Measurements from ENCODE around the gene RNF220.

Gene RNF220

DNA sequence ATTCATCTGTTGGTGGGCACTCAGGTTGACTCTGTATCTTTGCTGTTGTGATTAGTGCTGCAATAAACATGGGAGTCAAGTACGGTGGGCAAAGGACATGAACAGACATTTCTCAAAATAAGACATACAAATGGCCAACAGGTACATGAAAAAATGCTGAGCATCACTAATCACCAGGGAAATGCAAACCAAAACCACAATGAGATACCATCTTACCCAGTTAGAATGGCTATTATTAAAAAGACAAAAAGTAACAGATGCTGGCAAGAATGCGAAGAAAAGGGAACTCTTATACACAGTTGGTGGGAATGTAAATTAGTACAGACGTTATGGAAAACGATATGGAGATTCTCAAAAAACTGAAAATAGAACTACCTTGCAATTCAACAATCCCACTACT lies 170.3 kb downstream of the RNF220 start:
- TF ChIP-seq, protein P1, sequence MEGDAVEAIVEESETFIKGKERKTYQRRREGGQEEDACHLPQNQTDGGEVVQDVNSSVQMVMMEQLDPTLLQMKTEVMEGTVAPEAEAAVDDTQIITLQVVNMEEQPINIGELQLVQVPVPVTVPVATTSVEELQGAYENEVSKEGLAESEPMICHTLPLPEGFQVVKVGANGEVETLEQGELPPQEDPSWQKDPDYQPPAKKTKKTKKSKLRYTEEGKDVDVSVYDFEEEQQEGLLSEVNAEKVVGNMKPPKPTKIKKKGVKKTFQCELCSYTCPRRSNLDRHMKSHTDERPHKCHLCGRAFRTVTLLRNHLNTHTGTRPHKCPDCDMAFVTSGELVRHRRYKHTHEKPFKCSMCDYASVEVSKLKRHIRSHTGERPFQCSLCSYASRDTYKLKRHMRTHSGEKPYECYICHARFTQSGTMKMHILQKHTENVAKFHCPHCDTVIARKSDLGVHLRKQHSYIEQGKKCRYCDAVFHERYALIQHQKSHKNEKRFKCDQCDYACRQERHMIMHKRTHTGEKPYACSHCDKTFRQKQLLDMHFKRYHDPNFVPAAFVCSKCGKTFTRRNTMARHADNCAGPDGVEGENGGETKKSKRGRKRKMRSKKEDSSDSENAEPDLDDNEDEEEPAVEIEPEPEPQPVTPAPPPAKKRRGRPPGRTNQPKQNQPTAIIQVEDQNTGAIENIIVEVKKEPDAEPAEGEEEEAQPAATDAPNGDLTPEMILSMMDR (IDR thresholded peaks at IDR 0.05; ENCODE audit: low read depth, low read length), result no peak
- no peak overlapping the region for H3K4me3 ChIP-seq (replicated peaks in 1 of 2; ENCODE audit: low read depth in 2 of 2, low read length in 2 of 2)
- no peak for DNase-seq (ENCODE audit: low read depth in 2 of 2)

DNA sequence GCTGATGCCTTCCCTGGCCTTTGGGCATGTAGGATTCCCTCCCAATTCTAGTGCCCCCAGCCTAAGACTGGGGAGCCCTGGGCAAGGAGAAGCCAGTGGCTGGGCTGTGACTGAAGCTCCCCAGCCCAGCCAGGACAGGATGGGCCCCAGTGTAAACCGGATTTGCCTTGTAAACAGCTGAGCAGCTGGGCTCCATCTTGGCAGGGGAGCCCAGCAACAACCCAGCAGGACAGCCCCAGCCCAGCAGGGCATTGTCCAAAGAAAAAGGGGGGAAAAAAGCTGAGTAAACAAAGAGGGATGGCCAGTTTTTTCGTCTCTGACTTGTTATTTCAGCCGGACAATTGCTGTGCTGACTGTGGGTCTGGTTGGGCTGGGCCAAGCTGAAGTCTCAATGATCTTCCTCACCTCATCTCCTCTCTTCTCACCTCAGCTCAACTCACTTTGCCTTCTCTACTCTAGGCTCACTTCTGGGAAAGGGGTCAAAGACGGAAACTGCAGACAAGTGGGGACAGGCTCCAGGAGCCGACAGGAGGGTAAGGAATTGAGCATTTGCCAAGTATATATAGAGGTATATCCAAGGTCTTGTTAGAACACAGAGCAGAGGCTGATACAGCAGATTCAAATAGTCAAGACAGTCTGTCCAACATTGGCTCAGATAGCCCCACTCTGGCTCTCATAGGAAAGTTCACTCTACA lies 171.5 kb downstream of the RNF220 start:
- no peak overlapping the region for H3K4me3 ChIP-seq (replicated peaks in 1 of 2; ENCODE audit: low read depth in 2 of 2, low read length in 2 of 2)
- peak in 1 of 2 donors; percentile 24 for DNase-seq (ENCODE audit: low read depth in 2 of 2)

DNA sequence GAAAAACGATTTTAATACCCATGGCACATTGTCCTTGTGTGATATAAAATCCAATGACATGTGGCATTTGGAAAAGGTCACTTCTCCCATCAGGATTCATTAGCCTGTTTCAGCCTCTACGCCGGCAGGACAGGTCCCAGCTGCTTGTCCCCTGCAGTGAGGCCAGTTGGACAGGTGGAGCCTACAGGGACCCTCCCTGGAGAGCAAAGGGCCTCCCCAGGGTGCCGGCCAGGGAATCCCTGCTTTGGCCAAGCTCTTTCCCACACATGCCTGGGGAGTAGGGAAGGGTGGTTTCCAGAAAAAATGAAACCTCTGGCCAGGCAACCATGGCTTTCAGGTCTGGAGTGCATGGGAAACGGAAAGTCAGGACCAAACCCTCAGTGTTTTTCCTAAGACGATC lies 176.2 kb downstream of the RNF220 start:
- no peak for DNase-seq (ENCODE audit: low read depth in 2 of 2)
- TF ChIP-seq, protein P1 (IDR thresholded peaks at IDR 0.05; ENCODE audit: low read depth, low read length), result no peak
- no peak overlapping the region for H3K4me3 ChIP-seq (replicated peaks in 1 of 2; ENCODE audit: low read depth in 2 of 2, low read length in 2 of 2)

More for the DNA sequence above, 171.5 kb downstream of the RNF220 start:
- TF ChIP-seq, protein P1 (IDR thresholded peaks at IDR 0.05; ENCODE audit: low read depth, low read length), result no peak

GRCh38 chr1:44584167-44584566 lies 179.1 kb downstream of the RNF220 start:
- no peak overlapping the region for H3K4me3 ChIP-seq (replicated peaks in 1 of 2; ENCODE audit: low read depth in 2 of 2, low read length in 2 of 2)
- no peak for DNase-seq (ENCODE audit: low read depth in 2 of 2)
- TF ChIP-seq, protein P1 (IDR thresholded peaks at IDR 0.05; ENCODE audit: low read depth, low read length), result no peak

- TF ChIP-seq, protein P1 (IDR thresholded peaks at IDR 0.05; ENCODE audit: low read depth, low read length), result no peak
- DNase-seq (ENCODE audit: low read depth in 2 of 2), result no peak
- H3K4me3 ChIP-seq (replicated peaks in 1 of 2; ENCODE audit: low read depth in 2 of 2, low read length in 2 of 2), result no peak overlapping the region
These were observed 180.4 kb downstream of the RNF220 start for GRCh38 chr1:44585315-44585920.

DNA sequence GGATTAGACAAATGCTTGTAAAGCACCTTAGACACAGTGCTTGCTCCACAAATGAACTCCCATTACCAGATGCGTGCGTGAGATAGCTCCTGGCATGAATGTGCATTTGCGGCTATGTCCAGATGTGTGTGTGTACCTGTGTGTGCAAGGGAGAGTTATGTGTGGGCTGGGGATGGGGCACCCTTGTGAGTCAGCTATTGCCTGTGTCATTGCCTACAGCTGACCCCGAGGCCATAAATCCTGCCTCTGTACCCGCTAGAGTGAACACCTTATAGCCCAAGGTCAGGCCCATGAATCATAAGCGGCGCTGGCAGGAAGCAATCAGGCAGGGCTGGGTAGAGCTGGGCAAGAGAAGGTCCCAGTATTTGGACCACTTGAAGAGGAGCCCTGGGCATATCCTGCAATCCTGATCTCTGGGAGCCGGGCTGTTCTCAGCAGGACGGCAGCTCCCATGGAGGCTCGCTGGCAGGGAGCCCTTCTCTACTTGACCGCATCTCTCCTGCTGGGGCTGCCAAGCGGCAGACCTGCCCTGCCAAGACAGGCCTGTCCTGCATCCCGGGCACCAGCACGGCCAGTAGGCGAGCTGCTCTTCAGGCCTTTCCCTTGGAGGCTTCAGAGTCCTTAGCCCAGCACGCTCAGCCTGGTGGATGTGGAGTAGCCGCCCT lies 182.9 kb downstream of the RNF220 start:
- DNase-seq (ENCODE audit: low read depth in 2 of 2), result no peak
- H3K4me3 ChIP-seq (replicated peaks in 1 of 2; ENCODE audit: low read depth in 2 of 2, low read length in 2 of 2), result no peak overlapping the region
- TF ChIP-seq, protein P1 (IDR thresholded peaks at IDR 0.05; ENCODE audit: low read depth, low read length), result no peak

All from cardiac fibroblast (primary cell).